RWPE2 (cell line): ENCODE results near the gene DUSP28.
A peak's percentile ranks its signal among the peaks of the same experiment; 100 is the strongest.

Experiments
- ATAC-seq: fragments of 200-7000 bp; cut with Tn5 transposase; 3 replicates; pipeline ENCODE4 v1.9.1; 2021; ENCODE audit warnings: low read depth
- DNase-seq: peaks from one replicate; pipeline ENCODE4 v3.0.0-alpha.2; 2020; ENCODE audit warnings: low spot score
- H3K27ac ChIP-seq: fragments of 450-650 bp; 2 replicates; pipeline ENCODE4 v1.5.1; 2017; ENCODE audit warnings: mild to moderate bottlenecking; ENCODE audit not compliant: poor library complexity, severe bottlenecking
- H3K27me3 ChIP-seq: fragments of 250-450 bp; sonication (Bioruptor Pico); 2 replicates; pipeline ENCODE4 v1.5.1; 2021; ENCODE audit warnings: mild to moderate bottlenecking, moderate library complexity; ENCODE audit not compliant: insufficient read depth, poor library complexity, severe bottlenecking
- H3K36me3 ChIP-seq: fragments of 250-450 bp; sonication (Bioruptor Pico); 2 replicates; pipeline ENCODE4 v1.5.1; 2020; ENCODE audit warnings: low read depth, mild to moderate bottlenecking, moderate library complexity
- H3K4me1 ChIP-seq: fragments of 250-450 bp; sonication (Bioruptor Pico); 2 replicates; pipeline ENCODE4 v1.5.1; 2021; ENCODE audit warnings: mild to moderate bottlenecking, moderate library complexity; ENCODE audit not compliant: insufficient read depth, poor library complexity, severe bottlenecking
- H3K4me3 ChIP-seq: fragments of 250-450 bp; sonication (Bioruptor Pico); 2 replicates; pipeline ENCODE4 v1.5.1; 2021; ENCODE audit warnings: mild to moderate bottlenecking, moderate library complexity; ENCODE audit not compliant: severe bottlenecking
- H3K9me3 ChIP-seq: fragments of 250-450 bp; sonication (Bioruptor Pico); 2 replicates; pipeline ENCODE4 v1.5.1; 2021; ENCODE audit warnings: mild to moderate bottlenecking, moderate library complexity; ENCODE audit not compliant: severe bottlenecking
- CTCF ChIP-seq: fragments of 450-650 bp; IDR thresholded peaks from one replicate; pipeline ENCODE4 v1.5.1; 2017; ENCODE audit warnings: mild to moderate bottlenecking, moderate library complexity; ENCODE audit not compliant: poor library complexity, severe bottlenecking

The DUSP28 gene

GRCh38 chr2:240579071-240579762 is 19.1 kb downstream of the DUSP28 start:
- ATAC-seq = no peak

GRCh38 chr2:240579771-240580614 is 19.8 kb downstream of the DUSP28 start:
- no peak overlapping the region for H3K4me3 ChIP-seq
- no peaks in the 10 kb centered on the region for H3K27me3 ChIP-seq
- TF ChIP-seq CTCF = peak; percentile 42
- no peaks in the 10 kb centered on the region for H3K9me3 ChIP-seq
- ATAC-seq (peak; percentile 84), DNase-seq (no peak)
- H3K36me3 ChIP-seq = peaks cover 20% of the 10 kb centered on the region
- peaks cover 28% of the 10 kb centered on the region for H3K4me1 ChIP-seq
- H3K27ac ChIP-seq = peak overlapping the region; percentile 74

More at GRCh38 chr2:240579071-240579762, 19.1 kb downstream of the DUSP28 start:
- DNase-seq = no peak
- Histone ChIP-seq H3K4me3 (no peak overlapping the region), H3K9me3 (no peaks in the 10 kb centered on the region), H3K4me1 (peaks cover 26% of the 10 kb centered on the region), H3K36me3 (peaks cover 18% of the 10 kb centered on the region), H3K27ac (peak overlapping the region; percentile 74), H3K27me3 (no peaks in the 10 kb centered on the region)
- TF ChIP-seq CTCF = no peak

- Histone ChIP-seq H3K9me3 (no peaks in the 10 kb centered on the region), H3K4me1 (peaks cover 32% of the 10 kb centered on the region), H3K27ac (peak overlapping the region; percentile 74), H3K4me3 (no peak overlapping the region), H3K27me3 (no peaks in the 10 kb centered on the region), H3K36me3 (peaks cover 18% of the 10 kb centered on the region)
- TF ChIP-seq CTCF = no peak
- no peak for ATAC-seq
- no peak for DNase-seq
Observed at GRCh38 chr2:240581811-240582210, 21.7 kb downstream of the DUSP28 start.

GRCh38 chr2:240582781-240583180 is 22.6 kb downstream of the DUSP28 start:
- no peaks in the 10 kb centered on the region for H3K9me3 ChIP-seq
- H3K4me1 ChIP-seq = peaks cover 35% of the 10 kb centered on the region
- peak overlapping the region; percentile 74 for H3K27ac ChIP-seq
- ATAC-seq (no peak), DNase-seq (no peak)
- no peaks in the 10 kb centered on the region for H3K27me3 ChIP-seq
- TF ChIP-seq CTCF = no peak
- H3K36me3 ChIP-seq = peaks cover 14% of the 10 kb centered on the region
- H3K4me3 ChIP-seq = no peak overlapping the region

GRCh38 chr2:240583774-240584173 is 23.6 kb downstream of the DUSP28 start:
- Histone ChIP-seq H3K27ac (no peak overlapping the region), H3K4me1 (peaks cover 37% of the 10 kb centered on the region), H3K27me3 (no peaks in the 10 kb centered on the region), H3K4me3 (no peak overlapping the region), H3K9me3 (no peaks in the 10 kb centered on the region), H3K36me3 (peaks cover 10% of the 10 kb centered on the region; the same call in 1 of the 2 replicates)
- no peak for TF ChIP-seq CTCF
- no peak for ATAC-seq
- no peak for DNase-seq
